HS-5 (cell line): Measurements from ENCODE around the gene PDE10A.
"Not testable (repeated sequence)": the region's sequence is repeated elsewhere in the genome, so short reads cannot be mapped to it uniquely, and the experiment has no call there.

ENCODE experiments used
- DNase-seq: peaks from one replicate; pipeline ENCODE4 v3.0.0-alpha.2; 2012; ENCODE audit warnings: low read depth

Gene PDE10A

DNA sequence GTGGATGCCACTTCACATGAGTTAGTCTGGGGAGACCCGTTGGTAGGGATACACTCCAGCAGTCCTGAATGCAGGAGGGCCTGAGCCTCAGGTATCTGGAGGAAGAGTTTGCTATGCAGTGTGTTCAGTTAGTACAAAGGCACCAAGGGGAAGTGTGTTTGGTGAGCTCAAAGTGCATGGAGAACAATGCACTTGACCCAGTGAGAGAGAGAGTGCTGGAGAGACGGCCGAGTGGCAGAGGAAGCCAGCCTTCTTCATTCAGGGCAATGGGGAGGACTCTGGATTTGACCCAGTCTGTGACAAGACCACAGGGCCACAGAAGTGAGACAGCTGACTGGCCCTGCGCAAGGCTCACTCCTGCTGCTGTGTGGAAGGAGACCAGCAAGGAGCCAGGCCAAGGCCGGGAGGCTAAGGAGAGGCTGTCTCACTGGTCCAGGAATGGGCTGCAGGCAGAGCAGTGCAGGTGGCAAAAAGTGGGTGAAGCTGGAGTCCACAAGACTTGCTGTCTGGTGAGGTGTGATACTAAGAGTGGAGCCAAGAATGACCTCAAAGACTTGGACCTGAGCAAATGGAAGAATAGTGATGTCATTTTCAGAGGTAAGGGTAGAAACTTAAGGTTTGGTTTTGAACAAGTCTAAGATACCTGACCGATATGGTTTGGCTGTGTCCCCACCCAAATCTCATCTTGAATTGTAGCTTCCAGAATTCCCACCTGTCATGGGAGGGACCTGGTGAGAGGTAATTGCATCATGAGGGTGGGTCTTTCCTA is 38.0 kb downstream of the PDE10A start:
- no peak for DNase-seq

- no peak for DNase-seq
These were observed 41.1 kb downstream of the PDE10A start for GRCh38 chr6:165621940-165622339.

GRCh38 chr6:165618891-165619290 is 44.1 kb downstream of the PDE10A start:
- not testable (repeated sequence) for DNase-seq

DNA sequence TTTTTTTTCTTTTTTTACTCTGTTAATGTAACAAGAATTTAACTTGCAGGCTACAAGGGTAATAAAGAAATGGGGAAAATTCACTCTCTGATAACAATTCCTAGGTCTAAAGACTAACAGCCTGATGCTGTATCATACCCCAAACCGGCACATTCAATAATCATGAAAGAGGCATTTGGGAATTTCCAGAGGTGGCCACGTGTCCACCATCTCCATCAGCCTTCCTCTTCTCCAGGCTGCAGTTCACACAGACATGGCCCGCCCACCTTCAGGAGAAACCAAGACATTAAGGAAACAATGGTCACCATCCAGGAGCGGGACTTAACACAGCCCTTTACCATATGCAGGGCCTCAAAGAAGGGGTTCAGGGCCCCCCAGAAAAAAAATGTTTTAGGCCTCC is 44.8 kb downstream of the PDE10A start:
- DNase-seq, result no peak

- no peak for DNase-seq
These were observed 45.5 kb downstream of the PDE10A start for GRCh38 chr6:165617528-165617927.

GRCh38 chr6:165616116-165616515 is 46.9 kb downstream of the PDE10A start:
- DNase-seq, result no peak

DNA sequence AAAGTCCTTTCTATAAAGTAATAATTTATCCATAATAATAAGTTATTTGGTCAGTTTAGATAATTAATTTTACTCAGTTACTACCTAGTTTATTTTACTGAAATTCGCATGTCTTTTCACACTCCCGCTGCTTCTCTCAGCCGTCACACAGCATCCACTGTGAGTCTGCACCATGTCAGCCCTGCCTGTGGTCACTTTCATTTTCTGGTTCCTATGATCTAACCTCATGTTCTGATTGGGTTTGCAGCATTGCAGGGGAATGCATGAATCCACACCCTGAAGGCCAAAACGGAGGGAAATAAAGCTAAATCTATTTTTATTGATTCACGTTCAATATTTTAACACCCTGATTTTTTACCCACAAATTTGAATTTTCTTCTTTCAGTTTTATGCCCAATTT is 47.4 kb downstream of the PDE10A start:
- DNase-seq, result no peak

- DNase-seq, result no peak
These were observed 51.7 kb downstream of the PDE10A start for GRCh38 chr6:165611294-165611693.

DNA sequence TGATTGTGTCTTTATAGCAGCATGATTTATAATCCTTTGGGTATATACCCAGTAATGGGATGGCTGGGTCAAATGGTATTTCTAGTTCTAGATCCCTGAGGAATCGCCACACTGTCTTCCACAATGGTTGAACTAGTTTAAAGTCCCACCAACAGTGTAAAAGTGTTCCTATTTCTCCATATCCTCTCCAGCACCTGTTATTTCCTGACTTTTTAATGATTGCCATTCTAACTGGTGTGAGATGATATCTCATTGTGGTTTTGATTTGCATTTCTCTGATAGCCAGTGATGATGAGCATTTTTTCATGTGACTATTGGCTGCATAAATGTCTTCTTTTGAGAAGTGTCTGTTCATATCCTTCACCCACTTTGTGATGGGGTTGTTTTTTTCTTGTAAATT is 54.5 kb downstream of the PDE10A start:
- DNase-seq, result not testable (repeated sequence)

DNA sequence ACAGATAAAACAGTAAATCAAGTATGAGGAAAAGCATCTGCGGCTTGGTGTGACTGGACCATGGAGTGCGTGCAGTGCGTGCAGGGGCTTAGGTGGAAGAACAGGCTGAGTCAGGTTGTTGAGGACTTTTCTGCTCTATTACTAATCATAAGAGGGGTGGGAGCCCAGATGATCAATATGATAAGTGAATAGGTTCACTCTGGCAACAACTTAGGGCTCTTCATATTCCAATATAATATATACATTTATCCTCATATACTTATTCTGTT is 56.4 kb downstream of the PDE10A start:
- no peak for DNase-seq

GRCh38 chr6:165605901-165606739 is 56.9 kb downstream of the PDE10A start:
- no peak for DNase-seq

DNA sequence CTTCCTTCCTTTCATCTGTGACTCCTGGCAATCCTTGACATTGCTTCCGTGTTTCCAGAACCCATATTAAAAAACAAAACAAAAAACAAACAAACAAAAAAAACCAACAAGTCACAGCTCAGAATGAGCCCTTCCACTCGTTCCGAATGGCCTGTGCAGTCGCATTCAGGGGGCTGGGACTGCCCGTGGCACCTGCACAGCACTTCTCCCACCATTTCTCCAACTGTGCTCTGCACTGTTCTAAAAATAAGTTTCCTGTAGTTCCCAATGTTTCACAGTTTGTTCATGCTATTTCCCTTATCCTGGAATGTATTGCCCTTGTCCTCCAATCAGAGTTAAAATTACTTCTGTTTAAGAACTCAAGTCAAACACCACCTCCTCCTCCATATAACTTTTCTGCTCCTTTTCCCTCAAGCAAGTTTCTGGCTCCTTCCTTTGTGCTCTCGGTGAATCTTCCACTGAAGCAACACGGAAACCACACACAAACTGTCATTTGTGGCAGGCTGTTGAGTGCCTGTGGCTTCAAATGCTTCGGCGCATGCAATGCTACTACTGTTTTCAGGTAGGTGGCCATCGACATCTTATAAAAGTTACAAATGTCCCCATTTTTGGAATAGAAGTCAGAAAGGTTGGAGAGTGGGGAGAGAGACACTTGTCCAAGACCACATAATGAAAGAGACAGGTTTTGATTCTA is 57.7 kb downstream of the PDE10A start:
- DNase-seq, result no peak

GRCh38 chr6:165602291-165602690 is 60.8 kb downstream of the PDE10A start:
- DNase-seq, result no peak

DNA sequence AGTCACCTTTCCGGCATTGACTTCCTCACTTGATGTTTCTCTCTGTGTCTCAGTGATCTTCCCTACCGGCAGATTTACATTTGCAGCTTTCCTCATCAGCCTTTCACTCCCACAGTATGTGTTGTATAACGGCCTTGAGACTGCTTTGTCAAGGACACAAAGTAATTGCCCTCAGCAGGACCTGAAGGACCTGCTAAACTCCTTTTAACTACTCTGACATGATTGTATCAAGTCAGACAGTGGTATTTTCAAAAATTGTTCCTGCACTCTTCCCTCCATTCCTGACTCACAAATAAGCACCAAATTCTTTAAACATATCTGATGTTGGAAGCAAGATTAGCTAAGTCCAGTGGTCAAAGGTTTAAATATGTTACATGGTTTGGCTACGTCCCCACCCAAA is 62.4 kb downstream of the PDE10A start:
- DNase-seq, result no peak

DNA sequence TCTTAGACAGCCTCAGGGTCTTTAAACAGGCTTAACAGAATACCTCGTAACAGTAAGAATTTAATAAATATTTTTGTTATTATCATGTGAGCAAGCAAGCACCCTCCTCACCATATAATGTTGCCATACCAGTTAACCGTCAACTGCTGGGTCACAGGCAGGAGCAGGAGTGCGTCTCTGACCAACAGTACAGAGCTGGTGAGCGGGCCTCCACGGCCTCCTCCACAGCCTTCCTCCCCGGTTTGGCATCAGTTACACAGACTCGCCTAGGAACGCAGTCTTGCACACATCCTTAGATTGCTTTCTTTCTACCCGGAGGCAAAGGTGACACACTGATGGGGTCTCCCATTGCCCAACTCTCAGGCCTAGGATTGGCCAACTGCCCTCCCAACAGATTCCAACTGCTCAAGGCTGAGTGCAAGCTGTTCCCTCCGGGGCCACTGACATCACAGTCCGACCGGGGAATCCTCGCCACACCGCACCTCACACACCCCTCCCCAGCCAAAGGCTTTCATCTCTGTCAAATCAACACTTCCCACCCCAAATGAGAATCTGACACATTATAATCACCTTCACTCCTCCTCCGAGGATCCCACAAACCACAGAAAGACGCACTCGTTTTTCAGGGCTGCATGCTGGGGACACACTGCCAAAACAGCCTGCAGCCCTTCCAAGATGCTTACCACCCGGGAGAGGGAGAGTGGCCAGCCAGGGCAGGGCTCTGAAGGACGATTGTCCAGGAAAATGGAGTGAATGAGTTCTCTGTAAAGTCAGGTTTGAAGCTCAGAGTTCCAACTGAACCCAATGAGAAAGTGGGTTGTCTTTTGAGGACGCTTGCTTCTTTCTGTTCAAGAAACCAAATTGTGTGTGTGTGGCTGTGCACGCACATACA is 63.2 kb downstream of the PDE10A start:
- no peak for DNase-seq

GRCh38 chr6:165599121-165599520 is 63.9 kb downstream of the PDE10A start:
- no peak for DNase-seq

- DNase-seq, result no peak
These were observed 65.2 kb downstream of the PDE10A start for GRCh38 chr6:165597821-165598220.

DNA sequence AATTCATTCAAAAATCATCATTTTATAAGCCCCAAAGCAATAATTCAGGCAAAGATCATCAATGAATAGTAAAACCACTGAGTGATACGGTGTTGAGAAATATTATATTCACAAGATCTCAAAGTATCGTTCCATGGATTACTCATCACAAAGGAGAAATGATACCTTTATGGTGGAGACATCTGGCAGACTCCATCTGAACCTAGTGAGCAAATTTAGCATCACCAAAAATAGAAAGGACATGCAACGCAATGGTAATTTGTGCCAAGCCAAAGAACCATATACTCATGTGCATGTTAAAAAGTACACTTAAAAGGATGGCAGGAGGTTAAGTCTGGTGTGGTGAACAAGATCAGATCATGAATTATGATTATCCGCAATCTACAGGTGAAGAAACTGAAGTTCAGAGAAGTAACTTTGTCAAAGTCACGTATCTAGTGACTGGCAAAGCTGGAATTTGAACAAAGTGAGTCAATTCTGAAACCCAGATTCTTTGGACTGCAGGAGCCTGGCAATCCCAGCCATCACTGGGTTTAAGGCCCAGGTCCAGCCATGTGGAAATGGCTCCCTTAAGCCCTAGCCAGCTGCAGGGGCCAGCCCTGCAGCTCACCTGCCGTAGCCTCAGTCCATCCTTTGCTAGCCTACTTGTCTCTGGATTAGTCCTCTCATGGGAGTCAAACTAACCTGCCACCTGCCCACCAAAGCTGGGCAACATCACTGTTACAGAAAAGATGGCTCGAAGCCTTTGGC is 68.3 kb downstream of the PDE10A start:
- no peak for DNase-seq

DNA sequence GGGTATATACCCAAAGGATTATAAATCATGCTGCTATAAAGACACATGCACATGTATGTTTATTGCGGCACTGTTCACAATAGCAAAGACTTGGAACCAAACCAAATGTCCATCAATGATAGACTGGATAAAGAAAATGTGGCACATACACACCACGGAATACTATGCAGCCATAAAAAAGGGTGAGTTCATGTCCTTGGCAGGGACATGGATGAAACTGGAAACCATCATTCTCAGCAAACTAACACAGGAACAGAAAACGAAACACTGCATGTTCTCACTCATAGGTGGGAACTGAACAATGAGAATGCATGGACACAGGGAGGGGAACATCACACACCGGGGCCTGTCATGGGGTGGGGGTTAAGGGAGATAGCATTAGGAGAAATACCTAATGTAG is 70.1 kb downstream of the PDE10A start:
- DNase-seq, result not testable (repeated sequence)

DNA sequence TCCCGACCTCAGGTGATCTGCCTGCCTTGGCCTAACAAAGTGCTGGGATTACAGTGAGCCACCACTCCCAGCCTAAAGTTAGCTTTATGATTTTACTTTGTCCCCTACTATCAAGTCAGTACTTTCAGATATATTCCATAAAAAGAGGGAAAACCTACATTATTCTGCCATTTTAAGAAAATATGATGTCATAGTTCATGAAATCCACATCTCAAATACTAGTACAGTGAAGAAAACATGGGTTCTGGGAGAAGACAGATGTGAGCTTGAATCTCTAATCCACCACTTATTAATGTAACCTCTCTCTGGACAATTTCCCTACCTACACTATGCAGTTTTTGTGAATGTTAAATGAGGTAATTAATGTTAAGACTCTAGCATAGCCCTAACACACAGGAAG is 74.5 kb downstream of the PDE10A start:
- no peak for DNase-seq

- DNase-seq, result no peak
These were observed 75.8 kb downstream of the PDE10A start for GRCh38 chr6:165587206-165587605.
